Ovary (tissue), 9 donors: ENCODE measurements around the gene WDR86. TPM values are rescaled to one million over a fixed set of nuclear protein-coding genes. Genes with fewer than 3 reads are reported as not detected.

Source experiments
- DNase-seq, 5 donors: peaks; one replicate each; pipeline ENCODE4 v3.0.0-alpha.2; 2019 to 2020
- H3K27ac ChIP-seq, 2 donors: fragments of 200-600 bp; one replicate each; pipeline versions ENCODE4 v1.5.1 to v1.8.0; 2019 to 2022
- H3K27me3 ChIP-seq: fragments of 200-600 bp; one replicate; pipeline ENCODE4 v1.8.0; 2022
- H3K36me3 ChIP-seq: fragments of 200-600 bp; sonication (generic); one replicate; pipeline ENCODE4 v1.5.1; 2019
- H3K4me1 ChIP-seq: one replicate; pipeline ENCODE4 v1.8.1; 2013; ENCODE audit warnings: mild to moderate bottlenecking, moderate library complexity; ENCODE audit not compliant: insufficient read depth
- H3K4me3 ChIP-seq: fragments of 200-600 bp; sonication (generic); one replicate; pipeline ENCODE4 v1.5.1; 2017
- H3K9me3 ChIP-seq, 2 donors: fragments of 200-600 bp in 1 of 2; sonication (generic) in 1 of 2; one replicate each; pipeline versions ENCODE4 v1.5.1 to v1.8.1; 2013 to 2019; ENCODE audit warnings: mild to moderate bottlenecking in 1 of 2, moderate library complexity in 1 of 2
- CTCF ChIP-seq, 3 donors: fragments of 450-650 bp in 2 of 3; fragments of 200-600 bp in 1 of 3; IDR thresholded peaks; one replicate each; pipeline versions ENCODE4 v1.5.1 to v1.8.0; 2016 to 2022; ENCODE audit warnings: antibody characterized with exemption in 3 of 3, mild to moderate bottlenecking in 1 of 3
- EP300 ChIP-seq: sonication (generic); formaldehyde crosslinking; IDR thresholded peaks from one replicate; pipeline ENCODE4 v1.6.1; 2017; ENCODE audit warnings: antibody characterized with exemption
- POLR2A ChIP-seq: fragments of 450-650 bp; IDR thresholded peaks from one replicate; pipeline ENCODE4 v1.6.1; 2017; ENCODE audit warnings: antibody characterized with exemption, mild to moderate bottlenecking, moderate library complexity
- WGBS, 3 donors: extraction: QIAGEN DNeasy Blood & Tissue Kit in 1 of 3; methylation state at CpG; one replicate each; pipeline versions ENCODE4 v1.1.5 to v1.1.7; 2013 to 2017; 5-methylcytosine and 5-hydroxymethylcytosine counted together
- intact Hi-C, 4 donors: fragments of 100-400 bp; cut with DNase I; formaldehyde crosslinking; loops; one replicate each; pipeline versions ENCODE4 v1.11.0 to v1.15.1; 2022 to 2023
- polyA plus RNA-seq, 2 donors: library from polyadenylated mRNA; stranded (reverse); fragments of 200-250 nt in 1 of 2; fragments of 350-450 nt in 1 of 2; fragmentation: Illumina TruSeq in 1 of 2; extraction: RNeasy Lipid Tissue Mini Kit (QIAGEN cat#74804) in 1 of 2; gene quantifications; one replicate each; pipeline ENCODE4 v1.2.3, GENCODE V29; 2013 to 2014
- total RNA-seq, 7 donors: library from RNA; depleted of rRNA in 2 of 7; stranded (reverse); fragments of >200 nt in 2 of 7; fragmentation: NEBNext Ultra II Directional in 3 of 7; extraction: Animal tissue kit (Norgen Biotek cat#: 25700) in 3 of 7; gene quantifications; one replicate each; pipeline versions ENCODE4 v1.1.0 to v1.2.4, GENCODE V29; 2016 to 2023
- donor health status: DM: no; HTN: no; CAD: no; lungs with moderate emphysema.
- donor health status: DM: no; HTN: no; CAD: no.
- donor health status: Bipolar disorder and iron deficiency.
- donor health status: DM: yes; HTN: yes; CAD: no.
- donor health status: DM: no; HTN: no; CAD: no.
- donor health status: DM: yes; HTN: yes; CAD: no.

WDR86 gene
- total and polyA plus RNA-seq, 9 donors = 0.77 to 43.4 (median 11.1) TPM

- 93 to 94% (median 93%) methylated on average over 23 of the region's 23 CpGs for WGBS, 3 donors
- H3K4me1 ChIP-seq = peaks cover 15% of the 10 kb centered on the region
- no peak overlapping the region for H3K4me3 ChIP-seq
- DNase-seq = peak in 4 of 5 donors; percentile 24 to 39 (median 30)
- no peaks in the 10 kb centered on the region for H3K9me3 ChIP-seq
- no peak overlapping the region for H3K27ac ChIP-seq
- no peaks in the 10 kb centered on the region for H3K36me3 ChIP-seq
- intact Hi-C loops = no loop called here
- TF ChIP-seq EP300 = no peak
- TF ChIP-seq CTCF (IDR thresholded peaks at IDR 0.05) = no peak
- no peak for TF ChIP-seq POLR2A
- no peaks in the 10 kb centered on the region for H3K27me3 ChIP-seq
These were observed 28.2 kb upstream of the WDR86 start for GRCh38 chr7:151437866-151438516.

- Histone ChIP-seq H3K27ac (peak overlapping the region; percentile 57 to 65), H3K4me3 (no peak overlapping the region), H3K27me3 (no peaks in the 10 kb centered on the region), H3K4me1 (peaks cover 15% of the 10 kb centered on the region), H3K9me3 (no peaks in the 10 kb centered on the region), H3K36me3 (no peaks in the 10 kb centered on the region)
- 72 to 85% (median 85%) methylated on average over 13 of the region's 13 CpGs for WGBS, 3 donors
- intact Hi-C loops = no loop called here
- peak in 4 of 5 donors; percentile 25 to 45 (median 30) for DNase-seq
- no peak for TF ChIP-seq CTCF (IDR thresholded peaks at IDR 0.05)
- no peak for TF ChIP-seq POLR2A
- TF ChIP-seq EP300 = no peak
These were observed 27.3 kb upstream of the WDR86 start for GRCh38 chr7:151437159-151437553.

DNA sequence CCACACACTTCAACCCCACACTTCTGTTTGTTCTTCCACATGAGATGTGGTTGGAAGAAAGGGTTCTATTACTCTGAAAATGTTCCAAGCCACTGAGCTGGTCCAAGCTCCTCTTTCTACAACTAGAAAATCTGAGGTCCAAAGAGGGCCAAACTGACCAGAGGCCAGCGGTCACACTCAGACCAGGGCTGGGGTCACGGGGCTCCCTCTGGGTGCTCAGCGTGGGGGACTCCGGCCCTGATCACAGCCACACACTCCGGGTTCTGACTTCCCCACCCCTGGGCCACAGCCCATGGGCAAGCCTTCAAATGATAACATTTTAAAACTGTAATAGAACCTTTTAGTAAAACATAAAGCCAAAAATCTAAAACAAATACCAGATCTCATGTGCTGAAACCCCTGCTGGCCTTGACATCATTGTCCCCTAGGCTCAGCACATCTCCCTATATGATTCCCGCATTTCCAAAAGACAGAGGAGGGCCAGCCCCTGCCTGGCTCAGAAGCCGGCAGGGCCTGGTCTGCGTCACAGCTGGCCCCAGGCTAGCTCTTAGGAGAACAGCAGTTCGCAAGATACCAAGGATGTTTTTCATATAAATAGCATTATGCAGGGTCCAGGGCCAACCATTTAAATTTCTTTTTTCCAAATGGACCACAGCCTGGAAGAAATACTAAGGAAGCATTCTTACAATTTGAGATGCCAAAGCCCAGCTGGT is 26.8 kb upstream of the WDR86 start:
- peak overlapping the region; percentile 65 to 86 for H3K27ac ChIP-seq
- WGBS, 3 donors = 16 to 18% (median 16%) methylated on average over 9 of the region's 9 CpGs
- H3K4me3 ChIP-seq = no peak overlapping the region
- intact Hi-C loops = no loop called here
- peak; percentile 62 to 86 (median 79) for DNase-seq
- H3K9me3 ChIP-seq = no peaks in the 10 kb centered on the region
- H3K4me1 ChIP-seq = peaks cover 15% of the 10 kb centered on the region
- TF ChIP-seq POLR2A = no peak
- TF ChIP-seq EP300 = peak; percentile 22
- H3K36me3 ChIP-seq = no peaks in the 10 kb centered on the region
- no peaks in the 10 kb centered on the region for H3K27me3 ChIP-seq

DNA sequence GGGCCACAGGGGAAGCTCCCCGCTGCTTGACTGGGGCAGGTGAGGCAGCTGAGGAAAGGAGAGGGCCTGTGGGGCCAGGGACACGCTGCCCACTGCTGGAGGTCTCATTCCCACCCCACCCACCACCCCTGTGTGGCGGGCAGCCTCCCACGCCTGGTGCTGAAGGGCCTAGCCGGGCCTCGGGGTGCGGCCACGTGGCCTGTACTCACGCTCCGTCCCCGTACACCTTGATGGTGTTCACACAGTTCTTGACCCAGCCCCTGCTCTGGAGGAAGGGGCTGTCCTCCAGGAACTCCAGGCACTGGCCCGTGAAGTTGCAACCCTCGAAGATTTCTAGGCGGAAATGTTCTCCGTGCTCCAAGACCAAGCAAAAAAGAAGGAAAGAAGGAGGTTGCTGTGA is 26.1 kb upstream of the WDR86 start:
- intact Hi-C loops = no loop called here
- peak in 3 of 5 donors; percentile 23 to 44 (median 26) for DNase-seq
- Histone ChIP-seq H3K27me3 (no peaks in the 10 kb centered on the region), H3K27ac (peak overlapping the region; percentile 65 to 86), H3K4me3 (no peak overlapping the region), H3K36me3 (no peaks in the 10 kb centered on the region), H3K4me1 (peaks cover 11% of the 10 kb centered on the region), H3K9me3 (no peaks in the 10 kb centered on the region)
- TF ChIP-seq POLR2A (no peak), CTCF (IDR thresholded peaks at IDR 0.05) (no peak), EP300 (no peak)
- 90 to 93% (median 91%) methylated on average over 15 of the region's 15 CpGs for WGBS, 3 donors
